Measurements from ENCODE around the gene NDFIP2. TPM values are rescaled to one million over a fixed set of nuclear protein-coding genes. Genes with fewer than 3 reads are reported as not detected.

The NDFIP2 gene
- total RNA-seq, 1 experiment from 2014 or later: 31.0 TPM

GRCh38 chr13:79566118-79566517 lies 85.2 kb downstream of the NDFIP2 start:
- Histone ChIP-seq H3K56ac (ENCODE audit: insufficient read length, low read depth, low read length) (no peak overlapping the region), H3K27me3 (ENCODE audit: insufficient read depth, low read length) (no peaks in the 10 kb centered on the region), H2BK15ac (ENCODE audit: low read depth, low read length) (no peak overlapping the region), H2BK20ac (ENCODE audit: low read depth, low read length, poor library complexity, severe bottlenecking) (no peak overlapping the region), H3K4ac (ENCODE audit: low read depth, low read length) (no peak overlapping the region), H2AFZ (ENCODE audit: low read length) (no peak overlapping the region), H3K27ac (ENCODE audit: insufficient read length, low read depth, low read length) (no peak overlapping the region), H3K9ac (ENCODE audit: extremely low read depth, insufficient read length, low read length) (no peak overlapping the region), H3K79me2 (ENCODE audit: insufficient read depth, low read length) (no peaks in the 10 kb centered on the region), H3K9me3 (ENCODE audit: control insufficient read depth, low read depth, low read length) (no peaks in the 10 kb centered on the region), H3K4me2 (ENCODE audit: insufficient read depth, insufficient read length, low read length) (no peak overlapping the region), H2BK12ac (ENCODE audit: insufficient read length, low read depth, low read length) (no peak overlapping the region), H4K91ac (ENCODE audit: insufficient read length, low read depth, low read length) (no peak overlapping the region), H3K14ac (ENCODE audit: insufficient read depth, low read length) (no peak overlapping the region), H3T11ph (ENCODE audit: low read length) (no peak overlapping the region), H4K5ac (ENCODE audit: insufficient read length, low read depth, low read length) (no peak overlapping the region), H3K23ac (ENCODE audit: insufficient read length, low read depth, low read length) (no peak overlapping the region), H2BK120ac (ENCODE audit: low read depth, low read length, poor library complexity, severe bottlenecking) (no peak overlapping the region), H4K8ac (replicated peaks; ENCODE audit: insufficient read length, low read depth, low read length) (no peak overlapping the region), H3K23me2 (ENCODE audit: insufficient read length, low read depth, low read length, poor library complexity, severe bottlenecking) (no peaks in the 10 kb centered on the region), H3K4me1 (ENCODE audit: insufficient read depth, low read length) (no peaks in the 10 kb centered on the region), H3K18ac (ENCODE audit: insufficient read length, low read depth, low read length) (no peak overlapping the region), H4K20me1 (ENCODE audit: control insufficient read depth, insufficient read depth, insufficient read length) (no peaks in the 10 kb centered on the region), H3K79me1 (ENCODE audit: insufficient read depth, low read depth, low read length, poor library complexity, severe bottlenecking) (no peaks in the 10 kb centered on the region), H2AK5ac (ENCODE audit: insufficient read length, low read length) (no peak overlapping the region), H2BK5ac (ENCODE audit: insufficient read length, low read length) (no peak overlapping the region)
- Mint-ChIP-seq H3K36me3 (ENCODE audit: insufficient read depth in 1 of 3, low read depth in 3 of 3) (peaks cover 0 to 8% (median 0%) of the 10 kb centered on the region in 3 experiments; a peak in 1 of 7 replicates), H3K27ac (no peak overlapping the region), H3K27me3 (ENCODE audit: low read depth) (no peaks in the 10 kb centered on the region; the same call in 1 of the 2 replicates), H3K4me1 (no peaks in the 10 kb centered on the region), H3K4me3 (no peak overlapping the region), H3K9me3 (peaks cover 11 to 15% of the 10 kb centered on the region in 2 experiments; a peak in 4 of 5 replicates)
- no peak for DNase-seq
- TF ChIP-seq CTCF (conservative IDR thresholded peaks at IDR 0.05): no peak
- WGBS (ENCODE audit: extremely low coverage, insufficient read length, low lambda C conversion rate): no CpG with 5 or more reads among the region's 2 CpGs

Measured in H9 (cell line).